LNCAP (cell line): Measurements from ENCODE around the gene SLC32A1.

Experiments
- CTCF ChIP-seq: fragments of 450-650 bp; IDR thresholded peaks from 2 replicates; pipeline ENCODE4 v1.5.1; 2017; ENCODE audit warnings: mild to moderate bottlenecking

Gene SLC32A1

DNA sequence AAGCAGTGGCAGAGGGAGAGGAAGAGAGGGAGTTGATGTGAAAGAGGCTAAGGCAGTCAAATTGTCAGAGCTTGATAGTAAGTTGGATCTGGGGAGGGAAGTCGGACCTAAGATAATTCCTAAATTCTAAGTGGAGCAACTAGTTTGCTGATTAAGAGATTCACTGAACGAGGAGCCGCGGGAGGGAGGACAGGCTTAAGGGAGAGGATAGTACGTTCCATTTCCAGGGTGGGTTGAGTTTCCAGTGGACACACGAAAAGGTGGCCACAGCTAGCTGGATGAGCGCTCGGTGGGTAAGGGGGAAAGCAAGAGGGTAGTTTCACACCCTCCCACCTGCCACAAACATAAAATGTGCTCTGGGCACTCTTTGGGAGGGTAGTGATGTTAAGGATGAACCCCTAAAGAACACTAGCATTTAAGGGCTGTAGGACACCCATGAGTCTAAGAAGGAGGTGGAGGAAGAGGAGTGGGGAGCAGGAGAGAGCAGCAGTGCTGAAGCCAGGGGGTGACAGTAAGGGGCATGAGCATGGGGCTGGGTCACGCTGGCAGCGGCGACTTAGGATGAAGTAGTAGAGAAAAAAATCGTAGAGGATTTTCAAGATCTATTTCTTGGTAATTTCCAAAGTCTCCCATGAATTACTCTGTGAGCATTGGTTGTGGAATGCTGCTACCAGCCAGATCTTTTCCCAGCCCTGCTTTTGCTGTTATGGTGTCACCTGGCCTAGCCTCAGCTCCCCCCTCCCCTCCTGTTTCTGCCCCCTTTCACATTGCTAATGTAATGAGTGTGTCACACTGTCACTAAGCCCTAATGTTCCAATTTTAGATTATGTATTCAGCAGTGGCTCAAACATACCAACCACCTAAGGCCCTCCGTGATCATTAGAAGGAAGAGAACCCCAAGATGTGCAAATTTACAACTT, 45.4 kb downstream of the SLC32A1 start:
- TF ChIP-seq CTCF = no peak

DNA sequence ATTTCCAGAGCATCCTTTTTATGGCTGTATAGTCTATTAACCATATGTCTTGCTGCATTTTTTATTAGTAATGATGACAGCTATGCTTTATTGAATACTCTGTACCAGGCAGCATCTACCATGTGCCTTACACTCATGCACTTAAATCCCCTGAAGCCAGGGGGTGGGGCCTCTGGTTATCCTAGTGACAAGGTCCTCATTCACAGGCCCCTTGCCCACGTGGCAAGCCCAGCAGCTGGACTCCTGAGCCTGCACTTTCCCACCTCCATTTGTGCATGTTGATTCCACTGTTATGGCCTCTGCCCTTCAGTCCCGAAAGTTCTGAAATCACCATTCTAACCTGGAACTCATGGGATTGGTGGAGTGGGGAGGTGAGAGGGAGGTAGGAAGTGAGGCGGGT, 46.3 kb downstream of the SLC32A1 start:
- TF ChIP-seq CTCF = no peak

DNA sequence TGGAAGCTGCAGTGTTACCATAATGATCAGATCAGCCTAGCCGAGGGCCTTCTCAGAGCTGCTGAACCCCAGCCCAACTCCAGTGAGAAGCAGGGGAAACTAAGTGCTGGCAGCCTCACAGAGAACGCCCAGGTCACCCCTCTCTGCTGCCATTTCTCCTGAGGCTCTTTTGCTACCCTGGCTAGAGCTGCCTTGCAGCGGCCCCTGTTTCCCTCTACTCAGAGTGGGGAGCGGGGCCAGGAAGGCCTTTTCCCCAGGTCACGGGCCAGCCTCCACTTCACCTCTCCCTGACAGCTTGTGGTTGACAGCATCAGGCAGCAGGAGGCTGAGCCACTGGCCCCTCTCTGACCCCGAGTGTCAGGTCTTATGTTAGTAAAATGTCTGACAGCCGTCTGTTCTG, 46.7 kb downstream of the SLC32A1 start:
- no peak for TF ChIP-seq CTCF

DNA sequence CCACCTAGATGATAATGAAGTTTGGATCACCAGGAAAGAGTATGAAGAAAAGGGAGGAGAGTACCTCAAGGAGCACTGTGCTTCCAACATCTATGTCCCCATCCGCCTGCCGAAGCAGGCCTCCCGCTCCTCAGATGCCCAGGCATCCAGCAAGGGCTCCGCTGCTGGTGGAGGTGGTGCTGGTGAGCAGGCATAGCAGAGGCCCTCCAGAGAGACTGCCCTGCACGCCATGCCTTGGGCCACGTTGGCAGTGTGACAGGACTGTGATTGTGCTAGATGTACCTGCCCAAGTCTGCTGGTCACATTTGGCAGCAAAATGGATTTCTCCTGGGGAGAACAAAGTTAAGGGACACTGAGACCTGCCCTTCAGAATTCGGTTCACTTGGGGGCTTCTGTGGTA, 47.3 kb downstream of the SLC32A1 start:
- no peak for TF ChIP-seq CTCF

GRCh38 chr20:38774167-38774566, 49.9 kb downstream of the SLC32A1 start:
- TF ChIP-seq CTCF = no peak

DNA sequence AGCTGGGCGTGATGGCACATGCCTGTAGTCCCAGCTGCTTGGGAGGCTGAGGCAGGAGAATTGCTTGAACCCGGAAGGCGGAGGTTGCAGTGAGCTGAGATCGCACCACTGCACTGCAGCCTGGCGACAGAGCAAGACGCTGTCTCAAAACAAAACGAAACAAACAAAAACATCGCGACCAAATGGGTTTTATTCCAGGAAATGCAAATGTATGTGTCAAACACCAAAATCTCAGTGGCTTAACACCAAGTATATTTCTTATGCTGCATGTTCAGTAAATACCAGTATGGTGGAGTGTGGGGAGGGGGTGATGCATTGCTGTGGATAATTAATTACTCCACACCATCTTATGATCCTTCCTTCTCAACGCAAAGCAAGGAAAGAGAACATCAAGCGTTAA, 52.1 kb downstream of the SLC32A1 start:
- no peak for TF ChIP-seq CTCF
